Liver (tissue), 9 donors: ENCODE data around the gene PCDH15. TPM values are rescaled to one million over a fixed set of nuclear protein-coding genes. Genes with fewer than 3 reads are reported as not detected.

Experiments used
- DNase-seq: peaks from one replicate; pipeline ENCODE4 v3.0.0-alpha.2; 2017; ENCODE audit warnings: low spot score
- H3K27ac ChIP-seq, 2 donors: one replicate each; pipeline ENCODE4 v1.7.0; 2013; ENCODE audit warnings: inconsistent platforms in 2 of 2, low read length in 2 of 2, control low read depth in 1 of 2, low read depth in 1 of 2, mild to moderate bottlenecking in 1 of 2
- H3K27me3 ChIP-seq, 4 donors: one replicate each; pipeline versions ENCODE4 v1.6.1 to v1.7.0; 2013; ENCODE audit warnings: low read length in 3 of 4, inconsistent platforms in 1 of 4, mild to moderate bottlenecking in 1 of 4, moderate library complexity in 1 of 4; ENCODE audit not compliant: control insufficient read depth in 4 of 4, insufficient read depth in 4 of 4
- H3K36me3 ChIP-seq, 4 donors: one replicate each; pipeline versions ENCODE4 v1.6.1 to v1.7.0; 2013; ENCODE audit warnings: low read length in 3 of 4, mild to moderate bottlenecking in 3 of 4, low read depth in 1 of 4, moderate library complexity in 1 of 4; ENCODE audit not compliant: control insufficient read depth in 4 of 4, insufficient read depth in 3 of 4
- H3K4me1 ChIP-seq, 4 donors: one replicate each; pipeline versions ENCODE4 v1.6.1 to v1.7.0; 2013; ENCODE audit warnings: low read length in 3 of 4, mild to moderate bottlenecking in 3 of 4, moderate library complexity in 1 of 4; ENCODE audit not compliant: control insufficient read depth in 4 of 4, insufficient read depth in 4 of 4
- H3K4me3 ChIP-seq, 3 donors: one replicate each; pipeline versions ENCODE4 v1.6.1 to v1.7.0; 2013; ENCODE audit warnings: low read length in 3 of 3, control low read depth in 1 of 3, low read depth in 1 of 3, mild to moderate bottlenecking in 1 of 3
- H3K9ac ChIP-seq, 2 donors: one replicate each; pipeline ENCODE4 v1.7.0; 2013; ENCODE audit warnings: low read length in 2 of 2, mild to moderate bottlenecking in 2 of 2, moderate library complexity in 2 of 2, control low read depth in 1 of 2, low read depth in 1 of 2
- H3K9me3 ChIP-seq, 4 donors: one replicate each; pipeline versions ENCODE4 v1.6.1 to v1.7.0; 2013; ENCODE audit warnings: low read length in 3 of 4; ENCODE audit not compliant: control insufficient read depth in 4 of 4
- CTCF ChIP-seq: fragments of 150-350 bp; IDR thresholded peaks from 2 replicates; pipeline ENCODE4 v1.5.1; 2017; ENCODE audit warnings: improper control_type of control experiment, low read depth, low read length; ENCODE audit not compliant: missing input control
- EGR1 ChIP-seq, 2 donors: IDR thresholded peaks; 2 replicates each; pipeline ENCODE4 v1.6.1; 2016 to 2018; ENCODE audit warnings: antibody characterized with exemption in 2 of 2, low read depth in 2 of 2
- FOXA1 ChIP-seq: IDR thresholded peaks from 2 replicates; pipeline ENCODE4 v1.6.1; 2016; ENCODE audit warnings: antibody characterized with exemption
- GABPA ChIP-seq, 2 donors: IDR thresholded peaks in 1 of 2; conservative IDR thresholded peaks in 1 of 2; 2 replicates each; pipeline ENCODE4 v1.6.1; 2016; ENCODE audit warnings: antibody characterized with exemption in 2 of 2, mild to moderate bottlenecking in 1 of 2, moderate library complexity in 1 of 2
- HNF4A ChIP-seq, 2 donors: conservative IDR thresholded peaks; 2 replicates each; pipeline ENCODE4 v1.6.1; 2016; ENCODE audit warnings: antibody characterized with exemption in 2 of 2, mild to moderate bottlenecking in 2 of 2
- HNF4G ChIP-seq: IDR thresholded peaks from 2 replicates; pipeline ENCODE4 v1.6.1; 2016; ENCODE audit warnings: antibody characterized with exemption
- JUND ChIP-seq, 2 donors: IDR thresholded peaks; 2 replicates each; pipeline ENCODE4 v1.6.1; 2016; ENCODE audit warnings: antibody characterized with exemption in 2 of 2
- NR2F2 ChIP-seq: IDR thresholded peaks from 2 replicates; pipeline ENCODE4 v1.6.1; 2016; ENCODE audit warnings: antibody characterized with exemption
- RAD21 ChIP-seq, 2 donors: IDR thresholded peaks; 2 replicates each; pipeline ENCODE4 v1.6.1; 2016; ENCODE audit warnings: antibody characterized with exemption in 2 of 2, mild to moderate bottlenecking in 2 of 2
- RXRA ChIP-seq, 2 donors: IDR thresholded peaks; 2 replicates each; pipeline ENCODE4 v1.6.1; 2017 to 2018; ENCODE audit warnings: antibody characterized with exemption in 2 of 2, mild to moderate bottlenecking in 1 of 2
- SP1 ChIP-seq: IDR thresholded peaks from 2 replicates; pipeline ENCODE4 v1.6.1; 2018; ENCODE audit warnings: antibody characterized with exemption, mild to moderate bottlenecking
- YY1 ChIP-seq: IDR thresholded peaks from 2 replicates; pipeline ENCODE4 v1.6.1; 2016; ENCODE audit warnings: antibody characterized with exemption, mild to moderate bottlenecking
- WGBS: extraction: QIAGEN DNeasy Blood & Tissue Kit; methylation state at CpG from one replicate; pipeline ENCODE4 v1.1.7; 2013; 5-methylcytosine and 5-hydroxymethylcytosine counted together
- polyA plus RNA-seq, 2 donors: library from polyadenylated mRNA; stranded (reverse) in 1 of 2; unstranded in 1 of 2; fragments of 200-250 nt in 1 of 2; fragments of >200 nt in 1 of 2; fragmentation: Nextera tagmentation in 1 of 2; extraction: Ambion mirVana in 1 of 2; gene quantifications; one replicate each; pipeline versions ENCODE4 v1.2.1 to v1.2.3, GENCODE V29; 2013 to 2015
- total RNA-seq, 2 donors: library from RNA; depleted of rRNA; stranded (reverse); fragments of >200 nt; gene quantifications; one replicate each; pipeline ENCODE4 v1.2.3, GENCODE V29; 2014
- TF ChIP-seq, protein P1 (sequence below): IDR thresholded peaks from 2 replicates; pipeline ENCODE4 v1.6.1; 2016; ENCODE audit warnings: antibody characterized with exemption
- TF ChIP-seq, protein P2 (sequence below): IDR thresholded peaks from 2 replicates; pipeline ENCODE4 v1.6.1; 2016; ENCODE audit warnings: antibody characterized with exemption
- TF ChIP-seq, protein P3 (sequence below): IDR thresholded peaks from 2 replicates; pipeline ENCODE4 v1.6.1; 2016; ENCODE audit warnings: antibody characterized with exemption
- TF ChIP-seq, protein P4 (sequence below): IDR thresholded peaks from 2 replicates; pipeline ENCODE4 v1.6.1; 2016; ENCODE audit warnings: antibody characterized with exemption, mild to moderate bottlenecking
- donor health status: healthy.
- donor health status: healthy.
- donor health status: healthy.
- donor health status: healthy.
- donor health status: healthy.

The PCDH15 gene
- total and polyA plus RNA-seq, 4 donors = 0.05 TPM; not detected in 3

- TF ChIP-seq, protein P1, sequence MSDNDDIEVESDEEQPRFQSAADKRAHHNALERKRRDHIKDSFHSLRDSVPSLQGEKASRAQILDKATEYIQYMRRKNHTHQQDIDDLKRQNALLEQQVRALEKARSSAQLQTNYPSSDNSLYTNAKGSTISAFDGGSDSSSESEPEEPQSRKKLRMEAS = no peak
- TF ChIP-seq HNF4A (conservative IDR thresholded peaks at IDR 0.05) = no peak
Measured at GRCh38 chr10:54749623-54750022, 51.4 kb downstream of the PCDH15 start (continued).

DNA sequence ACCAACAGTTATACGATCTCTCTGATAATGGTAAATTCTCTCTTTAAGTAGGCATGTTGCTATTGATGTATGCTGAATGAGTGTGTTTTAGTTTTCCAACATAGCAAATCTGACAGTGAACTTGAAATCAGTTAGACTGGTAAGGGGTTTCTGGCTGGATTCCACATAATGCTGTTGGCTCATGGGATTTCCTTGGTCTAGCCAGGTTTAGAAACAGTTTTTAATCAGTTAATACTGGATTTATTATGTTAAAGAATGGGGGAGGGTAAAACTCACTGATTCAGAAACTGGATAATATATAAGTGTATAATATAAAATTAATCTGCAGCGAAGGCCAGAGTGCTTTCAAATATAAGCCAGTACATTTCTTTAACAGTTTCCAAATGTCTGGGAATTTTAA, 55.6 kb downstream of the PCDH15 start:
- Histone ChIP-seq H3K9ac (no peak overlapping the region), H3K4me1 (no peaks in the 10 kb centered on the region), H3K9me3 (no peaks in the 10 kb centered on the region), H3K4me3 (no peak overlapping the region), H3K36me3 (no peaks in the 10 kb centered on the region), H3K27me3 (no peaks in the 10 kb centered on the region), H3K27ac (no peak overlapping the region)
- 71% methylated on average over 2 of the region's 2 CpGs for WGBS
- TF ChIP-seq FOXA1 = no peak
- DNase-seq = no peak

GRCh38 chr10:54742416-54742815, 58.6 kb downstream of the PCDH15 start:
- Histone ChIP-seq H3K4me1 (no peaks in the 10 kb centered on the region), H3K9ac (no peak overlapping the region), H3K9me3 (no peaks in the 10 kb centered on the region), H3K27ac (no peak overlapping the region), H3K27me3 (no peaks in the 10 kb centered on the region), H3K36me3 (no peaks in the 10 kb centered on the region), H3K4me3 (no peak overlapping the region)
- DNase-seq = no peak
- WGBS = 81% methylated on average over 4 of the region's 4 CpGs
- no peak for TF ChIP-seq RAD21 (IDR thresholded peaks at IDR 0.05)
- TF ChIP-seq HNF4A (conservative IDR thresholded peaks at IDR 0.05) = no peak
- no peak for TF ChIP-seq HNF4G

GRCh38 chr10:54728511-54728910, 72.5 kb downstream of the PCDH15 start:
- DNase-seq = no peak
- Histone ChIP-seq H3K4me3 (no peak overlapping the region), H3K36me3 (no peaks in the 10 kb centered on the region), H3K27me3 (peaks cover 0 to 3% (median 0%) of the 10 kb centered on the region in 4 donors), H3K9ac (no peak overlapping the region), H3K9me3 (no peaks in the 10 kb centered on the region), H3K4me1 (no peaks in the 10 kb centered on the region), H3K27ac (no peak overlapping the region)
- no peak for TF ChIP-seq CTCF
- TF ChIP-seq NR2F2 = no peak
- no peak for TF ChIP-seq JUND (IDR thresholded peaks at IDR 0.05)
- TF ChIP-seq RXRA (IDR thresholded peaks at IDR 0.05) = no peak
- TF ChIP-seq, protein P2, sequence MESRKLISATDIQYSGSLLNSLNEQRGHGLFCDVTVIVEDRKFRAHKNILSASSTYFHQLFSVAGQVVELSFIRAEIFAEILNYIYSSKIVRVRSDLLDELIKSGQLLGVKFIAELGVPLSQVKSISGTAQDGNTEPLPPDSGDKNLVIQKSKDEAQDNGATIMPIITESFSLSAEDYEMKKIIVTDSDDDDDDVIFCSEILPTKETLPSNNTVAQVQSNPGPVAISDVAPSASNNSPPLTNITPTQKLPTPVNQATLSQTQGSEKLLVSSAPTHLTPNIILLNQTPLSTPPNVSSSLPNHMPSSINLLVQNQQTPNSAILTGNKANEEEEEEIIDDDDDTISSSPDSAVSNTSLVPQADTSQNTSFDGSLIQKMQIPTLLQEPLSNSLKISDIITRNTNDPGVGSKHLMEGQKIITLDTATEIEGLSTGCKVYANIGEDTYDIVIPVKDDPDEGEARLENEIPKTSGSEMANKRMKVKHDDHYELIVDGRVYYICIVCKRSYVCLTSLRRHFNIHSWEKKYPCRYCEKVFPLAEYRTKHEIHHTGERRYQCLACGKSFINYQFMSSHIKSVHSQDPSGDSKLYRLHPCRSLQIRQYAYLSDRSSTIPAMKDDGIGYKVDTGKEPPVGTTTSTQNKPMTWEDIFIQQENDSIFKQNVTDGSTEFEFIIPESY = no peak
- TF ChIP-seq SP1 = no peak
- TF ChIP-seq, protein P3, sequence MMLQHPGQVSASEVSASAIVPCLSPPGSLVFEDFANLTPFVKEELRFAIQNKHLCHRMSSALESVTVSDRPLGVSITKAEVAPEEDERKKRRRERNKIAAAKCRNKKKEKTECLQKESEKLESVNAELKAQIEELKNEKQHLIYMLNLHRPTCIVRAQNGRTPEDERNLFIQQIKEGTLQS = no peak
- TF ChIP-seq, protein P1 = no peak
- TF ChIP-seq YY1 = no peak
- no peak for TF ChIP-seq EGR1 (IDR thresholded peaks at IDR 0.05; ENCODE audit: low read depth in 2 of 2)
- TF ChIP-seq GABPA (IDR thresholded peaks at IDR 0.05 in 1 of 2, conservative IDR thresholded peaks at IDR 0.05 in 1 of 2) = no peak
- no peak for TF ChIP-seq HNF4A (conservative IDR thresholded peaks at IDR 0.05)
- no peak for TF ChIP-seq FOXA1
- TF ChIP-seq, protein P4, sequence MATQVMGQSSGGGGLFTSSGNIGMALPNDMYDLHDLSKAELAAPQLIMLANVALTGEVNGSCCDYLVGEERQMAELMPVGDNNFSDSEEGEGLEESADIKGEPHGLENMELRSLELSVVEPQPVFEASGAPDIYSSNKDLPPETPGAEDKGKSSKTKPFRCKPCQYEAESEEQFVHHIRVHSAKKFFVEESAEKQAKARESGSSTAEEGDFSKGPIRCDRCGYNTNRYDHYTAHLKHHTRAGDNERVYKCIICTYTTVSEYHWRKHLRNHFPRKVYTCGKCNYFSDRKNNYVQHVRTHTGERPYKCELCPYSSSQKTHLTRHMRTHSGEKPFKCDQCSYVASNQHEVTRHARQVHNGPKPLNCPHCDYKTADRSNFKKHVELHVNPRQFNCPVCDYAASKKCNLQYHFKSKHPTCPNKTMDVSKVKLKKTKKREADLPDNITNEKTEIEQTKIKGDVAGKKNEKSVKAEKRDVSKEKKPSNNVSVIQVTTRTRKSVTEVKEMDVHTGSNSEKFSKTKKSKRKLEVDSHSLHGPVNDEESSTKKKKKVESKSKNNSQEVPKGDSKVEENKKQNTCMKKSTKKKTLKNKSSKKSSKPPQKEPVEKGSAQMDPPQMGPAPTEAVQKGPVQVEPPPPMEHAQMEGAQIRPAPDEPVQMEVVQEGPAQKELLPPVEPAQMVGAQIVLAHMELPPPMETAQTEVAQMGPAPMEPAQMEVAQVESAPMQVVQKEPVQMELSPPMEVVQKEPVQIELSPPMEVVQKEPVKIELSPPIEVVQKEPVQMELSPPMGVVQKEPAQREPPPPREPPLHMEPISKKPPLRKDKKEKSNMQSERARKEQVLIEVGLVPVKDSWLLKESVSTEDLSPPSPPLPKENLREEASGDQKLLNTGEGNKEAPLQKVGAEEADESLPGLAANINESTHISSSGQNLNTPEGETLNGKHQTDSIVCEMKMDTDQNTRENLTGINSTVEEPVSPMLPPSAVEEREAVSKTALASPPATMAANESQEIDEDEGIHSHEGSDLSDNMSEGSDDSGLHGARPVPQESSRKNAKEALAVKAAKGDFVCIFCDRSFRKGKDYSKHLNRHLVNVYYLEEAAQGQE = no peak
- 66% methylated on average over 1 of the region's 1 CpG for WGBS
